HG02840 (cell line): ENCODE results near the gene MLLT10.

Source experiments
- ATAC-seq: cut with Tn5 transposase; IDR thresholded peaks from one replicate; pipeline ENCODE4 v1.9.1; 2021; ENCODE audit warnings: mild to moderate bottlenecking, moderate library complexity, moderate number of reproducible peaks; ENCODE audit not compliant: unreplicated experiment, low FRiP score

Gene MLLT10

GRCh38 chr10:21754410-21755011 is 220.5 kb downstream of the MLLT10 start:
- ATAC-seq: no peak

- no peak for ATAC-seq
Observed at GRCh38 chr10:21756707-21757106, 222.7 kb downstream of the MLLT10 start.

- no peak for ATAC-seq
Observed at GRCh38 chr10:21757185-21757901, 223.3 kb downstream of the MLLT10 start.

- no peak for ATAC-seq
Observed at GRCh38 chr10:21758239-21758638, 224.2 kb downstream of the MLLT10 start.

GRCh38 chr10:21758696-21759095 is 224.7 kb downstream of the MLLT10 start:
- ATAC-seq: no peak

- ATAC-seq: no peak
Observed at GRCh38 chr10:21759232-21759631, 225.2 kb downstream of the MLLT10 start.

GRCh38 chr10:21760332-21760731 is 226.3 kb downstream of the MLLT10 start:
- no peak for ATAC-seq

- ATAC-seq: no peak
Observed at GRCh38 chr10:21764466-21765189, 230.6 kb downstream of the MLLT10 start.

GRCh38 chr10:21769041-21769440 is 235.0 kb downstream of the MLLT10 start:
- no peak for ATAC-seq

- ATAC-seq: no peak
Observed at GRCh38 chr10:21771219-21771618, 237.2 kb downstream of the MLLT10 start.

GRCh38 chr10:21776883-21777282 is 242.9 kb downstream of the MLLT10 start:
- no peak for ATAC-seq

GRCh38 chr10:21791276-21791675 is 257.2 kb downstream of the MLLT10 start:
- no peak for ATAC-seq
